Measurements from ENCODE around the gene TSNAX.
"Not testable (repeated sequence)": the region's sequence is repeated elsewhere in the genome, so short reads cannot be mapped to it uniquely, and the experiment has no call there.

TSNAX gene

GRCh38 chr1:231564373-231564772 lies 35.9 kb downstream of the TSNAX start:
- DNase-seq, result no peak

GRCh38 chr1:231566496-231566895 lies 38.0 kb downstream of the TSNAX start:
- no peak for DNase-seq

GRCh38 chr1:231570262-231570661 lies 41.8 kb downstream of the TSNAX start:
- not testable (repeated sequence) for DNase-seq

- no peak for DNase-seq
These were observed 43.4 kb downstream of the TSNAX start for GRCh38 chr1:231571904-231572303.

- no peak for DNase-seq
These were observed 47.0 kb downstream of the TSNAX start for GRCh38 chr1:231575472-231575871.

GRCh38 chr1:231576804-231577718 lies 48.6 kb downstream of the TSNAX start:
- DNase-seq, result no peak

GRCh38 chr1:231580874-231581273 lies 52.4 kb downstream of the TSNAX start:
- DNase-seq, result no peak

GRCh38 chr1:231581859-231582258 lies 53.4 kb downstream of the TSNAX start:
- DNase-seq, result no peak

- no peak for DNase-seq
These were observed 54.9 kb downstream of the TSNAX start for GRCh38 chr1:231583376-231583775.

GRCh38 chr1:231584117-231584516 lies 55.6 kb downstream of the TSNAX start:
- peak; percentile 55 for DNase-seq

- no peak for DNase-seq
These were observed 56.5 kb downstream of the TSNAX start for GRCh38 chr1:231584921-231585320.

- peak; percentile 52 for DNase-seq
These were observed 62.2 kb downstream of the TSNAX start for GRCh38 chr1:231590453-231591198.

- no peak for DNase-seq
These were observed 63.0 kb downstream of the TSNAX start for GRCh38 chr1:231591466-231591865.

- DNase-seq, result no peak
These were observed 64.3 kb downstream of the TSNAX start for GRCh38 chr1:231592809-231593208.

GRCh38 chr1:231593264-231593663 lies 64.8 kb downstream of the TSNAX start:
- DNase-seq, result not testable (repeated sequence)

GRCh38 chr1:231594123-231594522 lies 65.7 kb downstream of the TSNAX start:
- DNase-seq, result no peak

GRCh38 chr1:231594749-231595148 lies 66.3 kb downstream of the TSNAX start:
- DNase-seq, result no peak

GRCh38 chr1:231596337-231596791 lies 67.9 kb downstream of the TSNAX start:
- peak; percentile 88 for DNase-seq

GRCh38 chr1:231597971-231598370 lies 69.5 kb downstream of the TSNAX start:
- no peak for DNase-seq

- DNase-seq, result no peak
These were observed 72.0 kb downstream of the TSNAX start for GRCh38 chr1:231600458-231600976.

GRCh38 chr1:231601824-231602672 lies 73.6 kb downstream of the TSNAX start:
- no peak for DNase-seq

GRCh38 chr1:231602673-231602984 lies 74.2 kb downstream of the TSNAX start:
- no peak for DNase-seq
